ENCODE measurements around the gene WDR83. TPM values are rescaled to one million over a fixed set of nuclear protein-coding genes. Genes with fewer than 3 reads are reported as not detected.
"Not testable (repeated sequence)": the region's sequence is repeated elsewhere in the genome, so short reads cannot be mapped to it uniquely, and the experiment has no call there.

WDR83 gene
- total RNA-seq, 1 donor from 2014 or later = 8.4 TPM

- Histone ChIP-seq H3K27me3 (ENCODE audit: low read depth) (no peaks in the 10 kb centered on the region), H3K27ac (replicated peaks) (no peak overlapping the region), H3K4me3 (no peak overlapping the region), H3K36me3 (no peaks in the 10 kb centered on the region), H3K4me1 (peaks cover 11% of the 10 kb centered on the region), H3K9me3 (replicated peaks) (no peaks in the 10 kb centered on the region)
- DNase-seq = no peak
- intact Hi-C loops (cut with micrococcal nuclease) = no loop called here
- no peak for TF ChIP-seq CTCF (IDR thresholded peaks at IDR 0.05; ENCODE audit: borderline replicate concordance)
Observed at GRCh38 chr19:12641456-12641855, 25.2 kb upstream of the WDR83 start.

- intact Hi-C loops (cut with micrococcal nuclease) = no loop called here
- Histone ChIP-seq H3K9me3 (replicated peaks) (no peaks in the 10 kb centered on the region), H3K27ac (replicated peaks) (no peak overlapping the region), H3K27me3 (ENCODE audit: low read depth) (no peaks in the 10 kb centered on the region), H3K36me3 (no peaks in the 10 kb centered on the region), H3K4me1 (peaks cover 13% of the 10 kb centered on the region), H3K4me3 (no peak overlapping the region)
- no peak for DNase-seq
- no peak for TF ChIP-seq CTCF (IDR thresholded peaks at IDR 0.05; ENCODE audit: borderline replicate concordance)
Observed at GRCh38 chr19:12642506-12642905, 24.1 kb upstream of the WDR83 start.

GRCh38 chr19:12643716-12644115, 22.9 kb upstream of the WDR83 start:
- intact Hi-C loops (cut with micrococcal nuclease); DNase-seq: not testable (repeated sequence)

GRCh38 chr19:12646551-12646950, 20.1 kb upstream of the WDR83 start:
- no peak for DNase-seq
- H3K27me3 ChIP-seq (ENCODE audit: low read depth) = no peaks in the 10 kb centered on the region
- intact Hi-C loops (cut with micrococcal nuclease) = no loop called here
- H3K4me3 ChIP-seq = no peak overlapping the region
- no peak for TF ChIP-seq CTCF (IDR thresholded peaks at IDR 0.05; ENCODE audit: borderline replicate concordance)
- H3K4me1 ChIP-seq = peaks cover 14% of the 10 kb centered on the region
- no peaks in the 10 kb centered on the region for H3K9me3 ChIP-seq (replicated peaks)
- H3K27ac ChIP-seq (replicated peaks) = no peak overlapping the region
- peaks cover 5% of the 10 kb centered on the region for H3K36me3 ChIP-seq

More at GRCh38 chr19:12643716-12644115, 22.9 kb upstream of the WDR83 start:
- H3K36me3 ChIP-seq; H3K27ac ChIP-seq (replicated peaks); H3K27me3 ChIP-seq (ENCODE audit: low read depth); H3K4me3 ChIP-seq; H3K9me3 ChIP-seq (replicated peaks): not testable (repeated sequence)
- peaks cover 26% of the 10 kb centered on the region for H3K4me1 ChIP-seq

- Histone ChIP-seq H3K27me3 (ENCODE audit: low read depth) (no peaks in the 10 kb centered on the region), H3K4me3 (no peak overlapping the region), H3K4me1 (peaks cover 14% of the 10 kb centered on the region), H3K36me3 (peaks cover 5% of the 10 kb centered on the region), H3K27ac (replicated peaks) (no peak overlapping the region), H3K9me3 (replicated peaks) (no peaks in the 10 kb centered on the region)
- no peak for DNase-seq
- TF ChIP-seq CTCF (IDR thresholded peaks at IDR 0.05; ENCODE audit: borderline replicate concordance) = no peak
- intact Hi-C loops (cut with micrococcal nuclease) = no loop called here
Observed at GRCh38 chr19:12647047-12647446, 19.6 kb upstream of the WDR83 start.

GRCh38 chr19:12647490-12648071, 19.0 kb upstream of the WDR83 start:
- Histone ChIP-seq H3K4me1 (peaks cover 14% of the 10 kb centered on the region), H3K9me3 (replicated peaks) (no peaks in the 10 kb centered on the region), H3K27me3 (ENCODE audit: low read depth) (no peaks in the 10 kb centered on the region), H3K27ac (replicated peaks) (no peak overlapping the region), H3K4me3 (peak overlapping the region; percentile 58), H3K36me3 (peaks cover 5% of the 10 kb centered on the region)
- TF ChIP-seq CTCF (IDR thresholded peaks at IDR 0.05; ENCODE audit: borderline replicate concordance) = no peak
- no peak for DNase-seq
- intact Hi-C loops (cut with micrococcal nuclease) = no loop called here
